Anterior cingulate cortex (tissue), 58 donors: ENCODE results near the gene OPHN1.
A peak's percentile ranks its signal among the peaks of the same experiment; 100 is the strongest.

ENCODE experiments used
- DNase-seq, 58 donors: peaks; one replicate each; lab custom pipeline; 2025; lab: John Stamatoyannopoulos, UW

The OPHN1 gene

DNA sequence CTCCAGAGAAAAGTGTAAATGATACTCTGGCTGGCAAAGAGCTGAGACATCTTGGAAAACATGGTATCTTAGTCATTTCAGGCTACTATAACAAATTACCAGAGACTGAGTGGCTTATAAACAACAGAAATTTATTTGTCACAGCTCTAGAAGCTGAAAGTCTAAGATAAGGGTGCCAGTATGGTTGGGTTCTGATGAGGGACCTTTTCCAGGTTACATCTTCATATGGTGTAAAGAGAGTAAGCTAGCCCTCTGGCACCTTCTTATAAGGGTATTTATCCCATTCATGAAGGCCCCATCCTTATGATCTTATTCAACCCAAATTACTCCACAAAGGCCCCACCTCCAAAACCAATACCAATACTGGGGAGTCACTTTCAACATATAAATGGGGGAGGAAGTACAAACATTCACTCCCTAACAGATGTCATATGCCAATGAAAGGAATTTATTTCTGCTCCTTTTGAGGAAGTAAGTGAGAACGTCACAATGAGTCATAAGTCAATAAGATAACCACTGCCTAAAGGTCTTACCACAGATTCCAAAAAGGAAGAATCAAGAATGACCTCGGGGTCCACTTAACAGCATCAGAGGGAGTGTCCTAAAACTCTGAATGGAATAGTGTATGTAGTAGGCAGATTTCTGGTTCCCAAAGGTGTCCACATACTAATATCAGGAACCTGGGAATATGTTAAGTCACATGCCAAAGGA is 246.6 kb downstream of the OPHN1 start:
- no peak for DNase-seq

DNA sequence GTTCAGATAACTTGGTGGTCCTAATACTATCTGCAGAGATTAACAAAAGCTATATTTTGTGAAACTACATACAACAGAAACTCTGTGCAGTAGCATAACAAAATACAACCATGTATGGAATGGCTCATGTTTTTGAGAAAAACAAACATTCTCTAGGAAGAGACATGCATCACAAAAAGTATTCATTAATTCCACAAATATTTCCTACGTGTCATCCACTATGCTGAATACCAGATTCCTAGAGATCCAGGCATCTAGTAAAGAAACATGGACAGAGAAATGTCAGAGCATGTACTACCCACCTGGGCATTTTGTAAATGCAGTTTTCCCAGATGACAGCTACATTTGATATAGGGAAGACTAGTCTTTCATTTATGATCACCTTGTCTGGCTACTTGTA is 248.1 kb downstream of the OPHN1 start:
- no peak for DNase-seq

DNA sequence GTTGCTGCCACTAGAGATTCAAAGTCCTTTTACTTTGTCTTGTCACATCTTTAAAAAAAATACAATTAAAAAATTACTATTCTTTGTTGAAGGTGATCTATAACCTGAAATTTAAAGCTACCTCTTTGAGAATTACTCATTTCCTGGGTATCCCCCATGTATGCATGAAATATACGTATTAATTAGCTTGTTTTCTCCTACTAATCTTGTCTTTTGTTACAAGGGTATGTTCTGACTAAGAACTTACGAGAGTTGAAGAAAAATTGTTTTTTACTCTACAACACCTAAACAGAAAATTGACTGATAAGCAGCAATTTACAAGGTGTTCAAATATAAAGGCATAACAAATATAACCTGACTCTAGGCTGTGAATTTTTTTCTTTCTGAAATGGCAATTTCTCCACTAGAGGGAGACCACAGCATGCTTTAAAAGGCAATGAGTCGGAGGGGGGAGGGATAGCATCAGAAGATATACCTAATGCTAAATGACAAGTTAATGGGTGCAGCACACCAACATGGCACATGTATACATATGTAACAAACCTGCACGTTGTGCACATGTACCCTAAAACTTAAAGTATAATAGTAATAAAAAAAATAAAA is 249.6 kb downstream of the OPHN1 start:
- DNase-seq, result no peak

DNA sequence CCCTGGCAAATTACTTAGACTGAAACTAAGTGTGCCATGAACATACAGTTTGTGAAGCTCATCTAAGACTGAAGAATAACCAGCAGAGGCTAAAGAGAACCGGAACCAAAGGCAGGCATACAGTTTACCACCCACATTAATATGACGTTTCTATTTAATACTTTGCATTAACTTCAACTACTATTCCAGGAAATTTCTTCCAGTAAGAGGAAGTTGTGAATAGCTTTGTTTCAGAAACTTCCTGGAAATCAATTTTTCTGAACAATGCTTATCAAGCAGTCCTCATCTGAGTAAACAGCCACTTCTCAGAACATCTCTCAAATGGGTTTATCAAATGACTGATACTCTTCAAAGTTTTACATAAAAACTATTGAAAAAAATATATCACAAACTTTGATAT is 252.7 kb downstream of the OPHN1 start:
- no peak for DNase-seq

DNA sequence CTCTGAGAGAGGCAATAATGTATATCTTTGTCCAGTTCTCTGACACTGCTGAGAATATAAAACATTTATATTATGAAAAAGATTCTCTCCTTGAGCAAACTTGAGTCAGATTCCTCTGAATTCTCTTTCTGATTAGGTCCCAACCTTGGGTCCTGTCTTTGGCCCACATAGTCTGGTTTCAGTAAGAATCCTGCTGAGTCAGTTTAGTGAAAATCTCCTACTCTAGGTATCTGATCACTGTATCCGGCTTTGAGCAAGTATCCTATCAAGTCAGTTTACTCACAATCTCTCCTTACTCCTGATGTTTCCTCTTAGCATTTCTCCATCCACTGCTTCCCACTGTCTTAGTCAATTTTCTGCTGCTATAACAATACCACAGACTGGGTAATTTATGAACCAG is 253.9 kb downstream of the OPHN1 start:
- DNase-seq, result no peak

DNA sequence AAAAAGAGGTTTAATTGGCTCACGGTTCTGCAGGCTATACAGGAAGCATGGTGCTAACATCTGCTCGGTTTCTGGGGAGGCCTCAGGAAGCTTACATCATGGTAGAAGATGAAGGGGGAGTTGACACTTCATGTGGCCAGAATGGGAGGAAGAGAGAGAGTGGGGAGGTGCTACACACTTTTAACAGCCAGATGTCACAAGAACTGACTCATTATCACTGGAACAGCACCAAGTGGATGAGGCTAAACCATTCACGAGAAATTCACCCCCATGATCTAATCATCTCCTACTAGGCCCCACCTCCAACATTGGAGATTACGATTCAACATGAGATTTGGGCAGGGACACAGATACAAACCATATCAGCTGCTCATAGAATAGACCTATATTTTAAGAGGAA is 255.8 kb downstream of the OPHN1 start:
- DNase-seq, result no peak

DNA sequence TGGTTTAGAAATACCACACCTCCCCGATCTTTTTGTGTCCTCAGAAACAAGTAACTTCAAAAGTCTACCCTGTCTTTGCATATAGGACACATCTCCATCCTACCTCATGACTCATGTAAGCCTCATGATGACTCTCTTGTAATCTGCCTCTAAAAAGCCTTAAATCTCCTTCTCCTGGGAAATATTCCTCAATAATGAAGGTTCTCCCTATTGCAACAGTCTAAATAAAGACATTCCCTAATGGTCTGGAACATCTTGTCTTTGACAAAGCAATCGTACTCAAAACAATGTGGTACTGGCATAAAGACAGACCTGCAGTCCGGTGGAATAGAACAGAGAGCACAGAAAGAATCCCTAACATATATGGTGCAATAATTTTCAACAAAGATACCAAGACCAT is 257.7 kb downstream of the OPHN1 start:
- DNase-seq, result no peak

DNA sequence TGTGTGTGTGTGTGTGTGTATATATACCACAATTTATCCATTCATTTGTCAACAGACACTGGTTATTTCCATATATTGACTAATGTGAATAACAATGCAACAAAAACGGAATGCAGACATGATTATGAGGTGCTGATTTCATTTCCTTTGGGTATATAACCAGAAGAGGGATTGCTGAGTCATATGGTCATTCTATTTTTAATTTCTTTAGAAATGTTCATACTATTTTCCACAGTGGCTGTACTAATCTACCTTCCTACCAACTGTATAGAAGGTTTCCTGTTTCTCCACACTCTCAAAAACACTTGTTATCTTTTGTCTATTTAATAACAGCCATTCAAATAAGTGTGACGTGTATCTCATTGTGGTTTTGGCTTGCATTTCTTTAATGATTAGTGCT is 269.9 kb downstream of the OPHN1 start:
- no peak for DNase-seq

DNA sequence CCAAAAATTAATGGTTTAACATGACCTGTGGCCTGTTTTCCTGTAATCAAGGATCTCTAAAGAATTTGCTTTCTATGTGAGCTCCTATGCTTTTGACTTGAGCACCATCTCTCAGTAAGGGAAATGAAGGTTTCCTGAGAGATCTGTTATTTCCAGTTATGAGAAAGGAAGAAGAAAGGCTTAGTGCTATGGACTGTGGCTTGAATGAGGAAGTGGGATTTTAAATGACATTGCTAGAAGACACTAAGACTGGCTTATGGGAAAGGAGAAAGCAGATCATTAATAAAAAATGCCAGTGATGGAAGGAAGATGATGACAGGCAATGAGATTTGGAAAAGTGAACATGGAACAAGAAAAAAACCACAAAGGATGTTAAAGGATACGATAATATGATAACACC is 285.4 kb downstream of the OPHN1 start:
- DNase-seq, result no peak

DNA sequence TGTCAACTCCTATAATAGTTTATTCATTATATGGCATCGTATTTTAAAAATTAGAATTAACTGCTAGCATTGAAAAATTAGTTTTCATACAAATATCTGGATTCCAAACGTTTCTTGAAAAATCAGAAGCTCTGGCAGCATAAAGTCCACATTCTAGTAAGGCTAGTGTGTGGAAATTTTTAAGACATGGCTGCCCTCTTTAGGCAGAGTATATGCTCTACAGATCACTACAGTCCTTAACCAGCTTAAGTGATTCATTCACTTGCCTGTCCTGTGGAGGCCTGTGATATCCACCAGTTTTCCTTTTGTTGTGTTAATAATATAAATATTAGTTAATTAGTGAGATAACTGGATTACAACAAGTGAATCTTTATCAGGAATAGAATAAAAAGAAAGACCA is 287.2 kb downstream of the OPHN1 start:
- peak in 1 of 58 donors; percentile 0 for DNase-seq

DNA sequence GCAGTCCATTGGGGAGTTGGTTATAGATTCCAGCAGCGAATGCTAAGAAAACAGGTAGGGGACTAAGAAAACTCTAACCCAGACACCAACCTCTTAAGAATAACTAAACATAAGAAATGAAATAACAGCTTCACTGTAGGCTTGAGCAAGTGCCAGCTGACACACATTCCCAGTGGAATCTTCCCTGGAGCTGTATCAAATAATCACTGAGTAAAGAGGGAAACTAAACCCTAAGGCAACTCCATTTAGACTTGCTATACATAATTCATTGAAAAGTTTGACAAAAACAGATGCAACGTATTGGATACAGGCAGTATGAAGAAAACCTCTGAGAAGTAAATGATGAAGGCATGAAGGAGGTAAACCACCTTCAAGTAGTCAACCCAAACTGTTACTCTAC is 293.5 kb downstream of the OPHN1 start:
- no peak for DNase-seq

DNA sequence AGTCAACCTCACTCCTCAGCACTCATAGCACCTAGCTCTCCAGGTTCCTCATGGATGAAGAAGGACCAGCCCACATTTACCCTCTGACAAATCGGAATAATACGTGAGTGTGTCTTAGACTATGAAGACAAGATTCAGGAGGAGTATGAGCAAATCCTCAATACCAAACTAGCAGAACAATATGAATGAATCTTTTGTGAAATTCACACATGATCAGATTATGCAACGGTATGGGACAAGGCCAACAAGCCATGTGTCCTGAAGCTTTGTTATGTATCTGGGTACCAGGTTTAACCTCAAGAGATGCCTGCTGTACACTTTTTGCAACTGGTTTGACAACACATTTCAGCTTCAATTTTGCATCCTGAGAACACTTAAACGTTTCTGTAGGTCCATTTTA is 300.1 kb downstream of the OPHN1 start:
- no peak for DNase-seq

DNA sequence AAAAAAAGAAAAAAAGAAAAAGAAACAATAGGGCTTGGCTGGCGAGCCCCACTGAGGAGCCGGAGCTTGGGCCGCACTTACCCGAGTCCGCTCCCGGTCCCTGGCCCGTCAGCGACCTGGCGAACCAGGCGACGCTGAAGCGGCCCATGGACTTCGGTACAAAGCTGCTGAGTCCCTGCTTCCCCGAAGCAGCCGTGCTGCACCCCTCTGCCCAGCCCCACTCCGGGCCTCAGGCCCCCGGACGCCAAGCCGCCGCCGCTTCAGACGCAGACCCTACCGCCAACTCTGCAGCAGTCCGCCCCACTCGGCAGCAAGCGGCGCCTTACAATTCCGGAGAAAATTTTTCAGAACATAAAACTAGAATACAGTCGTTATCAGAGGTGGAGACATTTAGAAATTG is 300.5 kb downstream of the OPHN1 start:
- no peak for DNase-seq

DNA sequence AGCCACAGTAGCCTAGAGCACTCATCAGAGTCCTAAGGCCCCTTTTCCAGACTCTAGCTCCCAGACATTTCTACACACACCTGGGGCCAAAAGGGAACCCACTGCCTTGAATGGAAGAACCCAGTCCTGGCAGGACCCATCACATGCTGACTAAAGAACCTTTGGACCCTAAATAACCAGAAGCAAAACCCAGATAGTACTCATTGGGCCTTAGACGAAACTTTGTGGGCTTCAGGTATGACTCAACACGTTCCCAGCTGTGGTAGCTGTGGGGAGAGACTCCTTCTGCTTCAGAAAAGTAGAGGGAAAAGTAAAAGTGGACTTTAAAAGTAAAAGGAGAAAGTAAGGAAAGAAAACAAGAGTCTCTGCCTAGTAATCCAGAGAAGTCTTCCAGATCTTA is 311.5 kb downstream of the OPHN1 start:
- DNase-seq, result no peak

DNA sequence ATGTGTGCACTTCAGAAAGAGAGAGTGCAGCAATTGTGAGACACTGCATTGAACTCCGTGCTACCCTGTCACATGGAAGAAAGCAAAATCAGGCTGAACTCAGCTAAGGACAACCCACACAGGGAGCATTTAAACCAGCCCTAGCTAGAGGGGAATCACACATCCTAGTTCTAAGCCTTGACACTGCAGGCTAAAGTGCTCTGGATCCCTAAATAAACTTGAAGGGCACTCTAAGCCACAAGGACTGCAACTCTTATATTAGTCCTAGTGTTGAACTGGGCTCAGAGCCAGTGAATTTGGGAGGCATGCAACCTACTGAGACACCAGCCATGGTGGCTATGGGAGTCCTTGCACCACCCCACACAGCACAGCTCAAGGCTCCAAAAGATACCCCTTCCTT is 311.9 kb downstream of the OPHN1 start:
- no peak for DNase-seq

DNA sequence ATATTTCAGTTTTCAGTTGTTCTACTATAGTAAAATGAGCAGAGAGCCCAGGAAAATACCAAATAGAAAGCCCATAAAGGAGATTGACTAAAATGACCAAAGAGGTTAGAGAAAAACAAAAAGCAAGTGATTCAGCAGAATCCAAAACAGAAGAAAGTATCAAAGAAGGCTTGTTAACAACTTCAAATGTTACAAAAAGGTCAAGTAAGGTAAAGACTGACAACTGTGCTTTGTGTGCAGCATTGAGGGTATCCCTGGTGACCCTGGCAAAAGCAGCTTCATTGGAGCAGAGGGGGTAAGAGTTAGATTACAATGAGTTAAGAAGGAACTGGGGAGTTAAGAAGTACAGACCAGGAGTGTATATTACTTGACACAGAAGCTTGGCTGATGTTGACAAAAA is 317.9 kb downstream of the OPHN1 start:
- no peak for DNase-seq

DNA sequence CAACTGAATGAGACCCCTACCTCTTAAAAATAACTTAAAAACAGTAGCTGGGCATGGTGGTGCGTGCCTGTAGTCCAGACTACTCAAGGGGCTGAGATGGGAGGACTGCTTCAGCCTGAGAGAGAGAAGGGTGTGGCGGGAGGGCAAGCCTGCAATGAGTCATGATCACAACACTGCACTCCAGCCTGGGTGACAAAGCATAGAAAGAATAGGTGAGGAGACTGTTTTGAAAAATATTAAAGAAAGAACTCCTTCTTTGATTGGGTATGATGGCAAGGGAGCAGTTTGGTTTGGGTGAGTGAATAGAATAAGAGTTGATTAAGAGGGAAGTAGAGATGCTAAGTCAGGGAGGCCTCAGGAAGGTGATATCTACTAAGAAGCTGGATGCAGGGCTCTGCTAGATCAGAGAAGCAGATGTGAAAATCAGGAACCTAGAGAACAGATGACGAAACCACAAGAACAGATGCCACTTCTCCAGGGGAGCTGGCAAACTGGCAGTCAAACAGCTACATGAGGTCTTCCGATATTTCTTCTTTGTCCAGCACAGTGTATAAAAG is 318.6 kb downstream of the OPHN1 start:
- no peak for DNase-seq

DNA sequence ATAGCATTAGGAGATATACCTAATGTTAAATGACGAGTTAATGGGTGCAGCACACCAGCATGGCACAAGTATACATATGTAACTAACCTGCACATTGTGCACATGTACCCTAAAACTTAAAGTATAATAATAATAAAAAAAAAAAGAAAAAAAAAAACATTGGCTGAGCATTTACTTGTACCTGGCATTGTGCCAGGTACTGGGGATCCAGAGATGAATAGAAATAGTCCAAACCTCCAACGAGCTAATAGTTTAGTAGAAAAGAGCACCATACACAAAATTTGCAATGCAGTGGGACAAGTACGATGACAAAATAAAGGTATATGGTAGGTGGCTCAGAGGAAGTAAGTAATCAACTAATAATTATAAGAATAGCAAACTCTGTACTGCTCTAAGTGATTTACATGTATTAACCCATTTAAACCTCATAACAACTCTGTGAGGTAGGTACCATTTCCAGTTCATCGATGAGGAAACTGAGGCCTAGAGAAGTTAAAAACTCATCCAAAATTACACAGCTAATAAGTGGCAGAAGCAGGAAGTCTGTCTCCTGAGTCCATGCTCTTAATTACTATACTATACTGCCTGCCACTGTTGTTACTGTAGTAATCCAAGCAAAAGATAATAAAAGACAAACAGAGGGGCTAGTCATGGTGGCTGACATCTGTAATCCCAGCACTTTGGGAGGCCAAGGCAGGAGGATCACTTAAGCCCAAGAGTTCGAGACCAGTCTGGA is 319.3 kb downstream of the OPHN1 start:
- DNase-seq, result no peak

DNA sequence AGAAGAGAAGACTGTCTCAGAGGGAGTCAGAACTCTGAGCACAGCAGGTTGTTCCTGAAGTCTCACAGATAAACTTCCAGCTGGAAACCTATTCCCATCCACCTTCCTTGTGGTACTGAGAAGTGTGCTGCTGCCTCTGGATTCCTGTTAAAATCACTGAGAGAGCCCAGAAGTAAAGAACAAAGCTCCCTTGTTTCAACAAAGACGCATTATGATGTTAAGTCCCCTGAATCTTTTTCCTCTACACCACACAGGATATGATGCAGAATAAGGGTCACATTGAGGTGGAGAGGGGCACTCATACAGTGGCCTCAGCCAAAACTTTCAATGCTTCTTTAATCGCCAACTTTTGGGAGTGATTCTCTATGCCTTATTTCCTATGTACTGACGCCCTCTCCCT is 321.0 kb downstream of the OPHN1 start:
- peak in 2 of 58 donors; percentile 2 to 3 for DNase-seq

DNA sequence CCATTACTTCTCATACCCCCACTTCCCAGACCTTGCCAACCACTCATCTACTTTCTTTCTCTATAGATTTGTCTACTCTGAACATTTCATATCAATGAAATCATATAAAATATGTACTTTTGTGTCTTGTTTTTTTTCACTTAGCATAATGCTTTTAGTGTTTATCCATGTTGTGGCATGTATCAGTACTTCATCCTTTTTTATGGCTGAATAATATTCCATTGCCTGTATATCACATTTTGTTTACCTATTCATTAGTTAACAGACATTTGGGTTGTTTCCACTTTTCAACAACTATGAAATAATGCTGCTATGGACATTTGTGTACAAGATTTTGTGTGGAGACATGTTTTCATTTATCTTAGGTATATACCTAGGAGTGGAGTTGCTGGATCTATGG is 324.1 kb downstream of the OPHN1 start:
- DNase-seq, result no peak

DNA sequence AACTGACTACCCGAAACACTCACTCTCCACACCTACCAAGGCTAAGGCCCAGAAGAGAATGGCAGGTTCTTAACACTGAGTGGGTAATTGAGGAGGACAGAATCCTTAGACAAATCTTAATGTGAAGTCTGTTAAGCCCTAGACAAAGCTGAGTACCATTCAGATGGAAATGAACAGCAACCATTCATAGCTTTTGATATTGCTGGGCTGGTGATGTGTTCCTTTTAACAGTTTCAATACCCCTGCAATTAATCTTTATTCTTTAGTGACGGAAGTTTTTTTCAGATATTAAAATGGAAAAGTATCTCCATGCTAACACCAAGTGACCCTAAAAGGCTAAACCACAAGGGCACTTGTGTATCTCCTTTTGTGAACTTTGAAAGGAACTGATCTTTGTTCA is 334.9 kb downstream of the OPHN1 start:
- no peak for DNase-seq

DNA sequence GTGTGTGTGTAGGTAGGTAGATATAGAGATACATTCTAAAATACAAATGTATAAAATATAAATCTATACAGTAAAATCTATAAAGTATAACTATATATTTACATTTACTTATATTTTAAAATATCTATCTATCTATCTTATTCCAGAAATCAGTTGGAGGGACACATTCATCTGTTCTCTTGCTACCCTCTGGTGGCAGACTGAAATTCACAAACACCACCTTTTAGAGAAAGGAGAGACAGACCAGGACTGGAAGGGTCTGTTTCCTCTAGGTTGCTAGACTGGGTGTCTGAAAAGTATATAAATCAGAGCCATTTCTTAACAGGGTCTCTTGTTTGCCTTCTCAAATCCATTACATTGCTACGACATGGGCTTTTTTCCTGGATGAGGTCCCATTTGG is 343.0 kb downstream of the OPHN1 start:
- no peak for DNase-seq
